GM12891 (cell line): ENCODE measurements around the gene LRP1-AS.

ENCODE experiments used
- POLR2A ChIP-seq: IDR thresholded peaks from 2 replicates; pipeline ENCODE4 v1.6.1; 2011; ENCODE audit warnings: low read depth, low read length, control low read depth
- POLR2AphosphoS5 ChIP-seq: IDR thresholded peaks from 2 replicates; pipeline ENCODE4 v1.6.1; 2011; ENCODE audit warnings: low read depth, low read length, control low read depth

DNA sequence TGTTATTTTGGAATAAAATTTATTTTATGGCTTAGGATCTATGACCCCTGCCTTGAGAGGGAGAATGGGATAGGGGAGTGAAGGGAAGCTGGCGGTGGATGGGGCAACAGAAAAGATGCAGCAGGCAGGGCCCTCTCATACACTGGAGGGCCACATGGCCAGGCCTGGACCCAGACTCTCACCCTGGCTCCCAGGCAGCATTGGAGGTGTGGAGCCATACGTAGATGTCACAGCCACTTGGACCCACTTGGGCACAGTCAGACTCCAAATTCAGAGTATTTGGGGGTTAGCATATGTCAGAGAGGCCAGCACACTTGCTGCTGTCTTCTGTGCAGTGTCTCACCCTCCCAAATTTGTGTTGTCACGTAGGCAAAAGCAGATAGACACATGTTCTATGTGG, 52.0 kb downstream of the LRP1-AS start:
- TF ChIP-seq POLR2A (no peak), POLR2AphosphoS5 (no peak)
